K562 (cell line): Measurements from ENCODE around the gene FOSL1. TPM values are rescaled to one million over a fixed set of nuclear protein-coding genes. Genes with fewer than 3 reads are reported as not detected.
A peak's percentile ranks its signal among the peaks of the same experiment; 100 is the strongest.

Experiments used
- BRF1 ChIP-seq: IDR thresholded peaks from 3 replicates; pipeline ENCODE4 v1.6.1; 2011; ENCODE audit warnings: borderline replicate concordance, mild to moderate bottlenecking; ENCODE audit not compliant: insufficient read length; ENCODE audit errors: extremely low read depth
- EP300 ChIP-seq: IDR thresholded peaks from 2 replicates; pipeline ENCODE4 v1.6.1; 2012; ENCODE audit warnings: low read length, improper control_type of control experiment
- ESRRB ChIP-seq: fragments of 250-450 bp; sonication (Bioruptor Pico); IDR thresholded peaks from 2 replicates; pipeline ENCODE4 v1.5.0; 2020; ENCODE audit warnings: mild to moderate bottlenecking, moderate library complexity, borderline replicate concordance
- ETS1 ChIP-seq: conservative IDR thresholded peaks from 2 replicates; pipeline ENCODE4 v1.6.1; 2011; ENCODE audit warnings: low read depth, mild to moderate bottlenecking, low read length; ENCODE audit not compliant: control insufficient read depth
- ETS2 ChIP-seq: IDR thresholded peaks from 2 replicates; pipeline ENCODE4 v1.6.1; 2016; ENCODE audit warnings: borderline replicate concordance, missing genetic modification characterization, mild to moderate bottlenecking, moderate library complexity, missing compliant biosample characterization; ENCODE audit not compliant: poor library complexity, severe bottlenecking
- EWSR1 ChIP-seq: fragments of 450-650 bp; IDR thresholded peaks from 2 replicates; pipeline ENCODE4 v1.6.1; 2018; ENCODE audit warnings: borderline replicate concordance, mild to moderate bottlenecking, low read depth, moderate library complexity; ENCODE audit not compliant: partially characterized antibody
- GTF2A2 ChIP-seq: IDR thresholded peaks from 2 replicates; pipeline ENCODE4 v1.6.1; 2016; ENCODE audit warnings: mild to moderate bottlenecking, missing genetic modification characterization, missing compliant biosample characterization
- HNRNPK ChIP-seq: fragments of 200-400 bp; formaldehyde crosslinking; IDR thresholded peaks from one replicate; pipeline ENCODE4 v1.6.1; 2018; ENCODE audit warnings: mild to moderate bottlenecking, low read depth, low read length; ENCODE audit not compliant: poor library complexity, severe bottlenecking
- IFI16 ChIP-seq: fragments of 250-450 bp; sonication (Bioruptor Pico); IDR thresholded peaks from 2 replicates; pipeline ENCODE4 v2.1.2; 2022; ENCODE audit warnings: mild to moderate bottlenecking, inconsistent platforms
- ILF3 ChIP-seq: fragments of 450-650 bp; IDR thresholded peaks from 2 replicates; pipeline ENCODE4 v1.6.1; 2018; ENCODE audit warnings: antibody characterized with exemption, mild to moderate bottlenecking, moderate library complexity, borderline replicate concordance
- KDM5B ChIP-seq: fragments of 200-600 bp; sonication (generic); IDR thresholded peaks from 2 replicates; pipeline ENCODE4 v1.6.1; 2012; ENCODE audit warnings: low read depth, mild to moderate bottlenecking, moderate library complexity, low read length, control low read depth, inconsistent platforms; ENCODE audit not compliant: insufficient replicate concordance
- MEF2D ChIP-seq: conservative IDR thresholded peaks from 2 replicates; pipeline ENCODE4 v1.6.1; 2016; ENCODE audit warnings: low read depth, missing genetic modification characterization, missing compliant biosample characterization
- NFIC ChIP-seq: fragments of 450-650 bp; IDR thresholded peaks from 2 replicates; pipeline ENCODE4 v1.6.1; 2017; ENCODE audit warnings: mild to moderate bottlenecking, inconsistent platforms
- U2AF1 ChIP-seq: fragments of 200-400 bp; formaldehyde crosslinking; optimal IDR thresholded peaks from 2 replicates; pipeline ENCODE3; 2017; ENCODE audit warnings: mild to moderate bottlenecking, low read depth, low read length, moderate library complexity
- ZBTB5 ChIP-seq: fragments of 450-650 bp; IDR thresholded peaks from 2 replicates; pipeline ENCODE4 v1.6.1; 2017; ENCODE audit warnings: antibody characterized with exemption
- ZFPM2 ChIP-seq: fragments of 250-450 bp; sonication (Bioruptor Pico); IDR thresholded peaks from 2 replicates; pipeline ENCODE4 v1.5.1; 2022; ENCODE audit warnings: mild to moderate bottlenecking
- ZNF165 ChIP-seq: fragments of 250-450 bp; sonication (Bioruptor Pico); IDR thresholded peaks from 2 replicates; pipeline ENCODE4 v1.4.0; 2020; ENCODE audit warnings: borderline replicate concordance
- ZNF197 ChIP-seq: fragments of 200-800 bp; sonication (Bioruptor generic); IDR thresholded peaks from 2 replicates; pipeline ENCODE4 v1.6.1; 2016; ENCODE audit warnings: low read depth, missing genetic modification characterization, missing compliant biosample characterization
- ZNF263 ChIP-seq: sonication (generic); formaldehyde crosslinking; IDR thresholded peaks from 2 replicates; pipeline ENCODE4 v1.8.0; 2022; ENCODE audit warnings: mild to moderate bottlenecking, missing genetic modification reagents, borderline replicate concordance
- ZNF76 ChIP-seq: fragments of 250-450 bp; sonication (Bioruptor Pico); IDR thresholded peaks from 2 replicates; pipeline ENCODE4 v1.4.0; 2020; ENCODE audit warnings: mild to moderate bottlenecking, moderate library complexity, borderline replicate concordance
- polyA plus RNA-seq, 8 experiments: library from polyadenylated mRNA; depleted of rRNA in 4 of 8; stranded (reverse) in 5 of 8; unstranded in 3 of 8; fragments of >200 nt; fragmentation: Nextera tagmentation in 2 of 8; fragmentation: Illumina TruSeq in 1 of 8; extraction: Ambion mirVana in 2 of 8; extraction: Trizol in 1 of 8; gene quantifications; 2 replicates each; pipeline versions ENCODE4 v1.2.1 to v1.2.3, GENCODE V29; 2011 to 2014; ENCODE audit warnings: inconsistent platforms in 1 of 8, missing spikeins in 1 of 8
- total RNA-seq, 7 experiments: library from RNA; depleted of rRNA in 6 of 7; stranded (reverse); fragments of >200 nt in 6 of 7; fragmentation: Illumina TruSeq in 2 of 7; extraction: Trizol in 2 of 7; gene quantifications; 2 replicates each; pipeline versions ENCODE4 v1.2.1 to v1.2.3, GENCODE V29; 2011 to 2021; ENCODE audit warnings: low replicate concordance in 1 of 7
- TF ChIP-seq, protein P1 (sequence below): sonication (generic); formaldehyde crosslinking; IDR thresholded peaks from 2 replicates; pipeline ENCODE4 v1.8.0; 2023; ENCODE audit warnings: mild to moderate bottlenecking, missing genetic modification reagents

The FOSL1 gene
- total and polyA plus RNA-seq, 9 of the 15 experiments (the other 6 are each of a cell fraction or from before 2014, with no cell fraction given): 3.5 to 39.6 (median 10.0) TPM

DNA sequence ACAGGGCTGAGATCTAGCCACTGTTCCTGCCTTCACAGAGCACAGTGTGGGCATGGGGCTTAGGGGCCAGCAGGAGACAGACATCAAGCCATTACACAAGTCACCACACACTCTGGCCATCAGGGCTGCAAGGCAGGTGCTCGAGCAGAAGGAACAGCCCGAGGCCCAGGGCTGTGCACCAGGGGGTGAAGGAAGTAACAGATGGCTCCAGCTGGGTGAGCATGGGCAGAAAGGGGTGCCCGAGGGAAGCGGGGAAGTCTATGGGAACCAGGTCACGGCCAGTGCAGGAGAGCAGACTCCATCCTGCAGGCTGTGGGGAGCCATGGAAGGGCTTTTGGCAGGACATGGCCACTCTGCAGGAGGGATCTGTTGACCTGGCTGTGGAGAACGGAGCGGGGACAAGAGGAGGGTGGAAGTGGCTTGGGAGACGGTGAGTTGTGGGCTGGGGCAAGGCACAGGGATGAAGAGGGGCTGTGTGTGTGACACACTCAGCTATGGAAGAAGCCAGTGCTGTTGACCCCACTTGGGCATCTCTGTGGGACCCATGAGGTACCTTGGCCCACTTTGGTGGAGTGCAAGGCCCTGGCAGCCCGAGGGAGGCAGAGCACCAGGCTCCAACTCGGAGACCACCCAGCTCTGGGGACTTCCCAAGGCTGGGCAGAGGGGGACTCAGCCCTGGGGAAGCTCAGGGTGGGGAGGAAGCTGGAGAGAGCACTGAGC lies 15.1 kb upstream of the FOSL1 start (continued):
- no peak for TF ChIP-seq ZBTB5
- TF ChIP-seq EP300: no peak
- TF ChIP-seq, protein P1, sequence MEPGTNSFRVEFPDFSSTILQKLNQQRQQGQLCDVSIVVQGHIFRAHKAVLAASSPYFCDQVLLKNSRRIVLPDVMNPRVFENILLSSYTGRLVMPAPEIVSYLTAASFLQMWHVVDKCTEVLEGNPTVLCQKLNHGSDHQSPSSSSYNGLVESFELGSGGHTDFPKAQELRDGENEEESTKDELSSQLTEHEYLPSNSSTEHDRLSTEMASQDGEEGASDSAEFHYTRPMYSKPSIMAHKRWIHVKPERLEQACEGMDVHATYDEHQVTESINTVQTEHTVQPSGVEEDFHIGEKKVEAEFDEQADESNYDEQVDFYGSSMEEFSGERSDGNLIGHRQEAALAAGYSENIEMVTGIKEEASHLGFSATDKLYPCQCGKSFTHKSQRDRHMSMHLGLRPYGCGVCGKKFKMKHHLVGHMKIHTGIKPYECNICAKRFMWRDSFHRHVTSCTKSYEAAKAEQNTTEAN (CRISPR knock-in tag): no peak
- TF ChIP-seq EWSR1: no peak
- no peak for TF ChIP-seq ZNF165 (CRISPR knock-in tag)
- no peak for TF ChIP-seq IFI16 (CRISPR knock-in tag)
- 0 out of 2 replicates have a peak, but pooled peaks have one; percentile 19 for TF ChIP-seq ETS1
- TF ChIP-seq ILF3: no peak
- no peak for TF ChIP-seq ZNF76 (CRISPR knock-in tag)
- no peak for TF ChIP-seq BRF1
- 0 out of 2 replicates have a peak, but pooled peaks have one; percentile 17 for TF ChIP-seq NFIC
- TF ChIP-seq U2AF1: no peak
- TF ChIP-seq KDM5B: peak; percentile 49
- TF ChIP-seq ZNF263 (CRISPR knock-in tag): peak; percentile 65; the same call in 1 of the 2 replicates
- no peak for TF ChIP-seq ZFPM2 (CRISPR knock-in tag)
- no peak for TF ChIP-seq GTF2A2
- no peak for TF ChIP-seq ESRRB (CRISPR knock-in tag)
- TF ChIP-seq MEF2D (tag): no peak
- no peak for TF ChIP-seq HNRNPK
- no peak for TF ChIP-seq ZNF197 (CRISPR knock-in tag)
- TF ChIP-seq ETS2 (tag): no peak
